ENCODE measurements around the gene KCNN1. TPM values are rescaled to one million over a fixed set of nuclear protein-coding genes. Genes with fewer than 3 reads are reported as not detected.

KCNN1 gene
- total and polyA plus RNA-seq, 9 of the 15 experiments (the other 6 are each of a cell fraction or from before 2014, with no cell fraction given), result 0.01 to 6.2 (median 0.72) TPM

- Histone ChIP-seq H3K9me3 (replicated peaks; ENCODE audit: control insufficient read depth, insufficient read depth, low read depth, low read length) (no peaks in the 10 kb centered on the region), H3K4me1 (replicated peaks in 1 of 2; ENCODE audit: control insufficient read depth in 2 of 2, insufficient read depth in 2 of 2, low read length in 2 of 2) (peaks cover 7 to 31% of the 10 kb centered on the region in 2 experiments; a peak in 4 of 5 replicates), H3K27me3 (ENCODE audit: control insufficient read depth in 2 of 2, insufficient read depth in 2 of 2, low read length in 2 of 2) (peaks cover 6 to 13% of the 10 kb centered on the region in 2 experiments; a peak in 4 of 5 replicates), H3K4me3 (no peak overlapping the region), H3K36me3 (ENCODE audit: control insufficient read depth, insufficient read depth, low read length) (no peaks in the 10 kb centered on the region), H3K9me1 (ENCODE audit: control insufficient read depth, insufficient read depth, low read length) (no peaks in the 10 kb centered on the region), H2AFZ (ENCODE audit: low read depth, low read length) (peak overlapping the region; percentile 86), H3K79me2 (ENCODE audit: control insufficient read depth, insufficient read depth, low read length) (no peaks in the 10 kb centered on the region), H4K20me1 (replicated peaks; ENCODE audit: control insufficient read depth, insufficient read depth, low read length) (no peaks in the 10 kb centered on the region), H3K9ac (ENCODE audit: insufficient read depth in 1 of 2, low read depth in 2 of 2, low read length in 2 of 2) (peak overlapping the region in 1 of 2 experiments; percentile 41; a peak in 2 of 4 replicates), H3K27ac (ENCODE audit: extremely low read depth, low read depth, low read length) (no peak overlapping the region; the same call in 2 of the 3 replicates), H3K4me2 (ENCODE audit: insufficient read depth, low read length) (peak overlapping the region; percentile 63)
- WGBS (ENCODE audit: insufficient coverage, low coverage, missing lambda C conversion rate), result 36% methylated on average over 13 of the region's 17 CpGs
- intact Hi-C loops (cut with micrococcal nuclease), result no loop called here
- ATAC-seq, result peak; percentile 88
- ChIA-PET POLR2A (interaction anchor here (0.7 to 0.9 kb wide), 2 partner anchors 10 to 15 kb away, joined by 3 read pairs; no protein-coding TSS in a partner anchor), CTCF (ENCODE audit: low intra/inter-chr PET ratio) (no interaction called here)
- TSS peak; percentile 100 for BruUV-seq (replicated peaks)
- peak; percentile 87 for FAIRE-seq
- in situ Hi-C loops (cut with MboI), result no loop called here
- DNase-seq (ENCODE audit: extremely low read depth in 1 of 4, low spot score in 3 of 4), result peak; percentile 65 to 84 (median 79)
- TF ChIP-seq RBFOX2 (IDR thresholded peaks at IDR 0.05; ENCODE audit: low read depth, low read length) (peak; percentile 69), ZNF282 (CRISPR knock-in tag; IDR thresholded peaks at IDR 0.05) (no peak), POLR2A (conservative IDR thresholded peaks at IDR 0.05) (peak; percentile 70), POLR2G (IDR thresholded peaks at IDR 0.05; ENCODE audit: low read depth, low read length) (peak; percentile 60), MNT (conservative IDR thresholded peaks at IDR 0.05) (peak in 1 of 2 experiments; percentile 25; a peak in 1 of 4 replicates), CREB1 (IDR thresholded peaks at IDR 0.05) (no peak), CREB1 (CRISPR knock-in tag; IDR thresholded peaks at IDR 0.05) (peak; percentile 59; the same call in 1 of the 2 replicates), CBFA2T2 (conservative IDR thresholded peaks at IDR 0.05) (no peak), ZFP36 (IDR thresholded peaks at IDR 0.05; ENCODE audit: low read depth, low read length, partially characterized antibody) (peak; percentile 8), ETS1 (conservative IDR thresholded peaks at IDR 0.05; ENCODE audit: control insufficient read depth, low read depth, low read length) (peak; percentile 38; the same call in 1 of the 2 replicates), ZBTB17 (CRISPR knock-in tag; IDR thresholded peaks at IDR 0.05) (no peak), ATF7 (IDR thresholded peaks at IDR 0.05) (peak; percentile 53; the same call in 1 of the 2 replicates), RAD51 (IDR thresholded peaks at IDR 0.05; ENCODE audit: borderline replicate concordance, low read depth) (peak; percentile 36; the same call in 1 of the 2 replicates), SLC30A9 (CRISPR knock-in tag; IDR thresholded peaks at IDR 0.05) (no peak), ZBTB8A (IDR thresholded peaks at IDR 0.05; ENCODE audit: partially characterized antibody) (no peak)
- TF ChIP-seq, protein P1, sequence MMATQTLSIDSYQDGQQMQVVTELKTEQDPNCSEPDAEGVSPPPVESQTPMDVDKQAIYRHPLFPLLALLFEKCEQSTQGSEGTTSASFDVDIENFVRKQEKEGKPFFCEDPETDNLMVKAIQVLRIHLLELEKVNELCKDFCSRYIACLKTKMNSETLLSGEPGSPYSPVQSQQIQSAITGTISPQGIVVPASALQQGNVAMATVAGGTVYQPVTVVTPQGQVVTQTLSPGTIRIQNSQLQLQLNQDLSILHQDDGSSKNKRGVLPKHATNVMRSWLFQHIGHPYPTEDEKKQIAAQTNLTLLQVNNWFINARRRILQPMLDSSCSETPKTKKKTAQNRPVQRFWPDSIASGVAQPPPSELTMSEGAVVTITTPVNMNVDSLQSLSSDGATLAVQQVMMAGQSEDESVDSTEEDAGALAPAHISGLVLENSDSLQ (IDR thresholded peaks at IDR 0.05), result peak; percentile 73
- TF ChIP-seq, protein P2, sequence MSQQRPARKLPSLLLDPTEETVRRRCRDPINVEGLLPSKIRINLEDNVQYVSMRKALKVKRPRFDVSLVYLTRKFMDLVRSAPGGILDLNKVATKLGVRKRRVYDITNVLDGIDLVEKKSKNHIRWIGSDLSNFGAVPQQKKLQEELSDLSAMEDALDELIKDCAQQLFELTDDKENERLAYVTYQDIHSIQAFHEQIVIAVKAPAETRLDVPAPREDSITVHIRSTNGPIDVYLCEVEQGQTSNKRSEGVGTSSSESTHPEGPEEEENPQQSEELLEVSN (IDR thresholded peaks at IDR 0.05; ENCODE audit: borderline replicate concordance in 1 of 2, extremely low read depth in 1 of 2, insufficient read depth in 1 of 2, insufficient read length in 1 of 2, low read depth in 1 of 2, low read length in 1 of 2, poor library complexity in 1 of 2, severe bottlenecking in 1 of 2), result peak in 1 of 2 experiments; percentile 33
Measured at GRCh38 chr19:17985037-17985818, 18.3 kb downstream of the KCNN1 start.

All from K562 (cell line).